GM12878 (cell line): ENCODE measurements around the gene ELMO3. TPM values are rescaled to one million over a fixed set of nuclear protein-coding genes. Genes with fewer than 3 reads are reported as not detected.
A peak's percentile ranks its signal among the peaks of the same experiment; 100 is the strongest.

Experiments used
- ATAC-seq: fragments of 200-7000 bp; cut with Tn5 transposase; 3 replicates; pipeline ENCODE4 v1.9.1; 2020; ENCODE audit warnings: mild to moderate bottlenecking, moderate library complexity
- BruUV-seq: library from RNA; stranded (reverse); fragments of 400-500 nt; replicated peaks from 2 replicates; lab custom pipeline; 2021; lab: Mats Ljungman, UMichigan
- CTCF ChIA-PET: fragments of 300-600 bp; sonication (Branson Sonifier 250); formaldehyde crosslinking; extraction: SDS; loops from one replicate; lab custom pipeline; 2021; ENCODE audit warnings: inconsistent platforms; lab: Yijun Ruan, JAX
- POLR2A ChIA-PET: fragments of 350-600 bp; formaldehyde crosslinking; extraction: SDS; loops from one replicate; lab custom pipeline; 2021; ENCODE audit warnings: inconsistent platforms; lab: Charles Lee
- RAD21 ChIA-PET: fragments of 300-600 bp; sonication (Branson Sonifier 250); formaldehyde crosslinking; loops from one replicate; lab custom pipeline; 2023; ENCODE audit warnings: antibody characterized with exemption; ENCODE audit not compliant: unreplicated experiment; lab: Charles Lee
- SMC1A ChIA-PET: fragments of 300-600 bp; sonication (Branson Sonifier 250); formaldehyde crosslinking; loops from one replicate; lab custom pipeline; 2023; ENCODE audit not compliant: unreplicated experiment, uncharacterized antibody; lab: Charles Lee
- DNase-seq: peaks from one replicate; pipeline ENCODE4 v3.0.0-alpha.2; 2011; ENCODE audit warnings: low read depth, low spot score
- FAIRE-seq: peaks from 3 replicates; lab custom pipeline; 2011; peaks lifted over from hg19 to GRCh38; lab: Jason Lieb, UNC
- H2AFZ ChIP-seq: 2 replicates; pipeline ENCODE4 v1.6.0; 2011; ENCODE audit warnings: low read depth, low read length, control low read depth; ENCODE audit not compliant: control insufficient read depth
- H3K27ac ChIP-seq: 2 replicates; pipeline ENCODE4 v1.5.1; 2011; ENCODE audit warnings: control low read depth; ENCODE audit not compliant: control insufficient read depth, insufficient read depth
- H3K27me3 ChIP-seq, 2 experiments: replicated peaks in 1 of 2; 2 replicates each; pipeline versions ENCODE4 v1.6.0 to v1.6.1; 2011; ENCODE audit warnings: low read length in 1 of 2; ENCODE audit not compliant: control insufficient read depth in 2 of 2, insufficient read depth in 2 of 2
- H3K36me3 ChIP-seq, 2 experiments: 2 replicates each; pipeline ENCODE4 v1.5.1; 2011; ENCODE audit warnings: low read length in 1 of 2; ENCODE audit not compliant: control insufficient read depth in 2 of 2, insufficient read depth in 2 of 2
- H3K4me1 ChIP-seq: 2 replicates; pipeline ENCODE4 v1.6.1; 2011; ENCODE audit warnings: mild to moderate bottlenecking, low read length, moderate library complexity, mixed read lengths; ENCODE audit not compliant: control insufficient read depth, insufficient read depth
- H3K4me2 ChIP-seq: 2 replicates; pipeline ENCODE4 v1.6.0; 2011; ENCODE audit warnings: control low read depth; ENCODE audit not compliant: control insufficient read depth, insufficient read depth
- H3K4me3 ChIP-seq: fragments of 200-600 bp; sonication (generic); 2 replicates; pipeline ENCODE4 v1.5.1; 2016
- H3K79me2 ChIP-seq: 2 replicates; pipeline ENCODE4 v1.6.0; 2011; ENCODE audit warnings: low read length; ENCODE audit not compliant: control insufficient read depth, insufficient read depth
- H3K9ac ChIP-seq: 2 replicates; pipeline ENCODE4 v1.8.0; 2011; ENCODE audit warnings: low read length, control low read depth, mixed read lengths; ENCODE audit not compliant: control insufficient read depth, insufficient read depth
- H3K9me3 ChIP-seq: replicated peaks from 3 replicates; pipeline ENCODE4 v1.5.1; 2011; ENCODE audit warnings: mild to moderate bottlenecking, low read length; ENCODE audit not compliant: control insufficient read depth, insufficient read depth
- H4K20me1 ChIP-seq: 2 replicates; pipeline ENCODE4 v1.6.0; 2011; ENCODE audit not compliant: control insufficient read depth, insufficient read depth
- ATF7 ChIP-seq: fragments of 450-650 bp; IDR thresholded peaks from 2 replicates; pipeline ENCODE4 v1.6.1; 2016; ENCODE audit warnings: low read depth, mild to moderate bottlenecking
- LARP7 ChIP-seq: fragments of 450-650 bp; IDR thresholded peaks from 2 replicates; pipeline ENCODE4 v1.6.1; 2017; ENCODE audit warnings: mild to moderate bottlenecking
- MEF2A ChIP-seq: IDR thresholded peaks from 2 replicates; pipeline ENCODE4 v1.6.1; 2011; ENCODE audit warnings: low read depth, mild to moderate bottlenecking, low read length, moderate library complexity; ENCODE audit not compliant: insufficient read depth
- POLR2A ChIP-seq: IDR thresholded peaks from 2 replicates; pipeline ENCODE4 v1.6.1; 2011; ENCODE audit warnings: low read depth, mild to moderate bottlenecking, low read length
- SMARCA5 ChIP-seq: fragments of 450-650 bp; IDR thresholded peaks from 2 replicates; pipeline ENCODE4 v1.6.1; 2017; ENCODE audit warnings: mild to moderate bottlenecking
- STAT1 ChIP-seq: fragments of 450-650 bp; conservative IDR thresholded peaks from 2 replicates; pipeline ENCODE4 v1.6.1; 2014; ENCODE audit warnings: antibody characterized with exemption, mild to moderate bottlenecking
- SUPT20H ChIP-seq: IDR thresholded peaks from 2 replicates; pipeline ENCODE4 v1.6.1; 2011; ENCODE audit warnings: low read depth, mild to moderate bottlenecking, low read length, moderate library complexity, borderline replicate concordance; ENCODE audit not compliant: control insufficient read depth
- WGBS: methylation state at CpG from one replicate; pipeline ENCODE4 v1.1.6; 2016; ENCODE audit warnings: low lambda C conversion rate; ENCODE audit not compliant: insufficient replicate concordance, insufficient coverage; ENCODE audit errors: missing lambda C conversion rate; 5-methylcytosine and 5-hydroxymethylcytosine counted together
- in situ Hi-C: fragments of 300-500 bp; cut with MboI; formaldehyde crosslinking; loops from 9 replicates; pipeline ENCODE4 v1.14.3; 2018; ENCODE audit warnings: mixed read lengths
- intact Hi-C: fragments of 100-400 bp; cut with micrococcal nuclease; formaldehyde crosslinking; loops from one replicate; pipeline ENCODE4 v1.14.2; 2022; ENCODE audit not compliant: unreplicated experiment
- polyA plus RNA-seq, 11 experiments: library from polyadenylated mRNA; depleted of rRNA in 4 of 11; unstranded in 6 of 11; stranded (reverse) in 5 of 11; fragments of >200 nt; fragmentation: Nextera tagmentation in 4 of 11; fragmentation: Illumina TruSeq in 1 of 11; extraction: Ambion mirVana in 4 of 11; extraction: Trizol in 1 of 11; gene quantifications; 1 replicate in 1 of 11; 2 replicates in 10 of 11; pipeline versions ENCODE4 v1.2.1 to v1.2.3, GENCODE V29; 2011 to 2016; ENCODE audit warnings: inconsistent platforms in 2 of 11, missing spikeins in 2 of 11, low read depth in 1 of 11
- total RNA-seq, 4 experiments: library from RNA; depleted of rRNA in 3 of 4; stranded (reverse); fragments of >200 nt in 3 of 4; fragmentation: Illumina TruSeq in 1 of 4; extraction: Trizol in 1 of 4; gene quantifications; 2 replicates each; pipeline versions ENCODE4 v1.2.1 to v1.2.3, GENCODE V29; 2013 to 2021
- TF ChIP-seq, protein P1 (sequence below): IDR thresholded peaks from 2 replicates; pipeline ENCODE4 v1.6.1; 2012; ENCODE audit warnings: low read depth, low read length, improper control_type of control experiment

ELMO3 gene
- total and polyA plus RNA-seq, 10 of the 15 experiments (the other 5 are each of a cell fraction or from before 2014, with no cell fraction given): 0.05 to 4.7 (median 0.96) TPM; not detected in 1

- H3K4me1 ChIP-seq: peaks cover 38% of the 10 kb centered on the region
- in situ Hi-C loops (no loop called here), intact Hi-C loops (no loop called here)
- ChIA-PET POLR2A (interaction anchor here (1.0 to 10.9 kb wide), 6 partner anchors 8 to 75 kb away, joined by 3 to 137 read pairs (median 4); partner anchors contain the start of genes E2F4, FBXL8, HSF4 and TRADD), RAD21 (interaction anchor here (1.1 to 2.7 kb wide), 6 partner anchors 11 to 157 kb away, joined by 4 to 8 read pairs (median 6); partner anchors contain the start of genes FBXL8 and TRADD), CTCF (interaction anchor here (0.8 to 5.3 kb wide), 11 partner anchors 11 to 223 kb away, joined by 3 to 36 read pairs (median 3); partner anchors contain the start of genes FBXL8 and TRADD), SMC1A (interaction anchor here (1.3 to 2.4 kb wide), 4 partner anchors 11 to 157 kb away, joined by 4 to 9 read pairs (median 6); no protein-coding TSS in a partner anchor)
- no peak overlapping the region for H3K9ac ChIP-seq
- H4K20me1 ChIP-seq: no peaks in the 10 kb centered on the region; the same call in 1 of the 2 replicates
- FAIRE-seq: no peak
- H2AFZ ChIP-seq: peak overlapping the region; percentile 63; the same call in 1 of the 2 replicates
- TF ChIP-seq SMARCA5 (0 out of 2 replicates have a peak, but pooled peaks have one; percentile 27), STAT1 (no peak)
- H3K79me2 ChIP-seq: no peaks in the 10 kb centered on the region
- H3K9me3 ChIP-seq: no peaks in the 10 kb centered on the region
- no peak overlapping the region for H3K27ac ChIP-seq
- no peak for DNase-seq
- no peaks in the 10 kb centered on the region for H3K27me3 ChIP-seq
- BruUV-seq: no TSS peak
- H3K36me3 ChIP-seq: no peaks in the 10 kb centered on the region
- 52% methylated on average over 31 of the region's 31 CpGs for WGBS
- H3K4me3 ChIP-seq: peak overlapping the region; percentile 55; the same call in 1 of the 2 replicates
- H3K4me2 ChIP-seq: peak overlapping the region; percentile 99
- no peak for ATAC-seq
Observed at GRCh38 chr16:67174706-67175231, 24.2 kb upstream of the ELMO3 start.

DNA sequence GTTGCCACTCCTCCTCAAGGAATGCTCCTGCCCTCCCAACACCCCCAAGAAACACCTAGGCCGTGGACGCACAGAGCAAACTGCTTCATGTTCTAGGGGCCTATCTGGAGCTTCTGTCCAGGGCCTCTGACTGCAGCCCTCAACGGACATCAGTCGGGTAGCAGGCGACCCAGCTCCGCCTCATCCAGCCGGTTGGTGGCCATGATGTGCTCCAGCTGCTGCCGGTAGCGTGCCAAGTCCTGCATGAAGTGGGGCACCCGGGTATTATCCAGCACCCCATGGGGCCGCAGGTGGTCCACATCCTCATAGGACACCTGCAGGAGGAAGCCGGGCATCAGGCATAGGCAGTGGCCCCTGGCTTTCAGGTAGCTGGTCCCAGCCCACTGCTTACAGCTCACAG lies 22.3 kb upstream of the ELMO3 start:
- H3K79me2 ChIP-seq: no peaks in the 10 kb centered on the region
- ChIA-PET SMC1A (interaction anchor here (1.2 to 2.1 kb wide), 2 partner anchors 13 to 159 kb away, joined by 4 to 10 read pairs; no protein-coding TSS in a partner anchor), CTCF (interaction anchor here (1.6 to 5.3 kb wide), 3 partner anchors 9 to 159 kb away, joined by 7 to 36 read pairs (median 14); partner anchors contain the start of genes FBXL8 and TRADD), POLR2A (interaction anchor here (0.5 to 10.9 kb wide), 4 partner anchors 16 to 73 kb away, joined by 3 to 137 read pairs (median 4); partner anchors contain the start of genes FBXL8, HSF4 and TRADD), RAD21 (no interaction called here)
- intact Hi-C loops: no loop called here
- 79% methylated on average over 12 of the region's 12 CpGs for WGBS
- no peak overlapping the region for H3K9ac ChIP-seq
- in situ Hi-C loops: no loop called here
- H4K20me1 ChIP-seq: no peaks in the 10 kb centered on the region; the same call in 1 of the 2 replicates
- ATAC-seq (no peak), FAIRE-seq (no peak), DNase-seq (no peak)
- BruUV-seq: no TSS peak
- H2AFZ ChIP-seq: no peak overlapping the region
- no peaks in the 10 kb centered on the region for H3K36me3 ChIP-seq
- H3K27ac ChIP-seq: no peak overlapping the region
- H3K4me3 ChIP-seq: no peak overlapping the region
- H3K27me3 ChIP-seq: no peaks in the 10 kb centered on the region
- no peaks in the 10 kb centered on the region for H3K9me3 ChIP-seq
- TF ChIP-seq ATF7 (no peak), STAT1 (no peak), MEF2A (no peak), LARP7 (no peak), POLR2A (0 out of 2 replicates have a peak, but pooled peaks have one; percentile 21), SUPT20H (no peak)
- TF ChIP-seq, protein P1, sequence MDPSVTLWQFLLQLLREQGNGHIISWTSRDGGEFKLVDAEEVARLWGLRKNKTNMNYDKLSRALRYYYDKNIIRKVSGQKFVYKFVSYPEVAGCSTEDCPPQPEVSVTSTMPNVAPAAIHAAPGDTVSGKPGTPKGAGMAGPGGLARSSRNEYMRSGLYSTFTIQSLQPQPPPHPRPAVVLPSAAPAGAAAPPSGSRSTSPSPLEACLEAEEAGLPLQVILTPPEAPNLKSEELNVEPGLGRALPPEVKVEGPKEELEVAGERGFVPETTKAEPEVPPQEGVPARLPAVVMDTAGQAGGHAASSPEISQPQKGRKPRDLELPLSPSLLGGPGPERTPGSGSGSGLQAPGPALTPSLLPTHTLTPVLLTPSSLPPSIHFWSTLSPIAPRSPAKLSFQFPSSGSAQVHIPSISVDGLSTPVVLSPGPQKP: no peak
- H3K4me2 ChIP-seq: no peak overlapping the region
- peaks cover 28% of the 10 kb centered on the region for H3K4me1 ChIP-seq
